ENCODE data around the gene AMMECR1L.

DNA sequence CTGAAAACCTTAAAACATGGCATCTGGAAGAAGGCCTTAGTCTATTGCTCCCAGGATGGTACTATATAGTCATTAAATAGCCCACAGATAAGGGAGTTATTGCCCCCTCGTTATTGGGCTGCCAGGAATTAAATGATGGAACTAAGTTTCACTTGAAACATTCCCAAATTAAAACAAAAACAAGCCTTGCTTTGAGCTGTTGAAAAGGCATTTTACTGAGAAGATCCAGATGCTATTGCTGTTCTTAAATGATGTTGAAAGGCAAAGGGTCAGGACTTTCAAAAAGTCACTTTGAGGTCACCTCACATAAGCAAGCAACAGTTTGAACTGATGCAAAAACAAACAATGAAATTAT is 2.0 kb upstream of the AMMECR1L start:
- TF ChIP-seq POLR2A (IDR thresholded peaks at IDR 0.05): no peak
- TF ChIP-seq, protein P1, sequence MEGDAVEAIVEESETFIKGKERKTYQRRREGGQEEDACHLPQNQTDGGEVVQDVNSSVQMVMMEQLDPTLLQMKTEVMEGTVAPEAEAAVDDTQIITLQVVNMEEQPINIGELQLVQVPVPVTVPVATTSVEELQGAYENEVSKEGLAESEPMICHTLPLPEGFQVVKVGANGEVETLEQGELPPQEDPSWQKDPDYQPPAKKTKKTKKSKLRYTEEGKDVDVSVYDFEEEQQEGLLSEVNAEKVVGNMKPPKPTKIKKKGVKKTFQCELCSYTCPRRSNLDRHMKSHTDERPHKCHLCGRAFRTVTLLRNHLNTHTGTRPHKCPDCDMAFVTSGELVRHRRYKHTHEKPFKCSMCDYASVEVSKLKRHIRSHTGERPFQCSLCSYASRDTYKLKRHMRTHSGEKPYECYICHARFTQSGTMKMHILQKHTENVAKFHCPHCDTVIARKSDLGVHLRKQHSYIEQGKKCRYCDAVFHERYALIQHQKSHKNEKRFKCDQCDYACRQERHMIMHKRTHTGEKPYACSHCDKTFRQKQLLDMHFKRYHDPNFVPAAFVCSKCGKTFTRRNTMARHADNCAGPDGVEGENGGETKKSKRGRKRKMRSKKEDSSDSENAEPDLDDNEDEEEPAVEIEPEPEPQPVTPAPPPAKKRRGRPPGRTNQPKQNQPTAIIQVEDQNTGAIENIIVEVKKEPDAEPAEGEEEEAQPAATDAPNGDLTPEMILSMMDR (IDR thresholded peaks at IDR 0.05): no peak

Data from esophagus squamous epithelium (tissue), 4 donors.